Skin of body (tissue), 2 donors: Measurements from ENCODE around the gene HAPSTR1. TPM values are rescaled to one million over a fixed set of nuclear protein-coding genes. Genes with fewer than 3 reads are reported as not detected.
A peak's percentile ranks its signal among the peaks of the same experiment; 100 is the strongest.
"Not testable (repeated sequence)": the region's sequence is repeated elsewhere in the genome, so short reads cannot be mapped to it uniquely, and the experiment has no call there.

Source experiments
- DNase-seq: peaks from one replicate; lab custom pipeline; 2025; lab: John Stamatoyannopoulos, UW
- total RNA-seq: library from RNA; depleted of rRNA; stranded (reverse); fragments of >200 nt; gene quantifications from one replicate; pipeline ENCODE4 v1.2.3, GENCODE V29; 2014

HAPSTR1 gene
- total RNA-seq: 47.4 TPM

GRCh38 chr16:9090960-9091866, at the start of gene HAPSTR1:
TSS of gene HAPSTR1 (plus strand) at chr16:9091644. CDS start at chr16:9092045, 401 bp downstream.
- peak; percentile 100 for DNase-seq

DNA sequence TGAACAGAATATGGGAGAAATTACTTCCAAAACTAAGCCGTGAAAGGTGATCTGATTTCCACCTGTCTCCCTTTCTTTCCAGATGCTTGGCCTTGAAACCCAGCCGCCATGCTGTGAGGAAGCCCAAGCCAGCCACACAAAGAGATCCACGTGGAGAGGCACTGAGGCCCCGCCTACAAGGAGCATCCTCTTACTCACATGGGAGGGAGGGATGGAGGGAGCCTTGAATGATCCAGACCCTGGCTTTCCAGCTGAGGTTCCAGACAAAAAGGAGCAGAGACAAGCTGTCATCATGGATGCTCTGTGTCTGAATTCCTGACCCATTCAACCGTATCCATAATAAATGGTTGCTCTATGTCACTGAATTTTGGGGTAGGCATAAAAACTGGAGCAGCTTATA, 48.9 kb upstream of the HAPSTR1 start:
- DNase-seq: no peak

DNA sequence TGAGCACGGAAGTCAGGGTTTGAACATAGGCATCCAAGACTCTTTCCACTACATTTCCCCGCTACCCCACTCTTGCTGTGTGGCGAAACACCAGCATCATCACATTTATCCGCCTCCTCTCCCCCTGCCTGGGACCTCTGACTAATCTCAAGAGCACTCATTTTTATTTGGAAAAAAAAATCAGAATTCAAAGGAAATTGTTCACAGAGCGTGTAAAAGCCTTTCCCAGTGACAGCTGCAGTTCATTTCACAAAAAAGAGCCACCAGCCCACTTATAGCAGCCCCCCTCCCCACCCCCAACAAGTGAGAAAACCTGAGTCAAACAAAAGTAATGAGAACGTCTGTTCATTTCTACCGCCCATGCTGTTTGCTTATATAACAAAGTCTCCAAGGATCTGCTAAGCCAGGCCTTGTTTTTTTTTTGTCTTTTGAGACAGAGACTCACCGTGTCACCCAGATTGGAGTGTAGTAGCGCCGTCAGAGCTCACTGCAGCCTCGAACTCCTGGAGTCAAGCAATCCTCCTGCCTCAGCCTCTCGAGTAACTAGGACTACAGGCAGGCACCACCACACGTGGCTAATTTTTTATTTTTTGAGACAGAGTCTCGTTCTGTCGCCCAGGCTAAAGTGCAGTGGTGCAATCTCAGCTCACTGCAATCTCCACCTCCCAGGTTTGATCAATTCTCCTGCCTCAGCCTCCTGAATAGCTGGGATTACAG, 48.3 kb upstream of the HAPSTR1 start:
- no peak for DNase-seq

DNA sequence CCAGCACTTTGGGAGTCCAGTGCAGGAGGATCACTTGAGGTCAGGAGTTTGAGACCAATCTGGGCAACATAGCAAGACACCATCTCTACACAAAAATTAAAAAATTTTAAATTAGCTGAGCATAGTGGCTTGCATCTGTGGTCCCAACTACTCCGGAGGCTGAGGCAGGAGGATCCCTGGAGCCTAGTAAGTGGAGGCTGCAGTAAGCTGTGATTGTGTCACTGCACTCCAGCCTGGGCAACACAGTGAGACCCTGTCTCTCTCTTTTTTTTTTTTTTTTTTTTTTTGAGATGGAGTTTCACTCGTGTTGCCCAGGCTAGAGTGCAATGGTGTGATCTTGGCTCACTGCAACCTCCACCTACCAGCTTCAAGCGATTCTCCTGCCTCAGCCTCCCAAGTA, 45.9 kb upstream of the HAPSTR1 start:
- DNase-seq: not testable (repeated sequence)

DNA sequence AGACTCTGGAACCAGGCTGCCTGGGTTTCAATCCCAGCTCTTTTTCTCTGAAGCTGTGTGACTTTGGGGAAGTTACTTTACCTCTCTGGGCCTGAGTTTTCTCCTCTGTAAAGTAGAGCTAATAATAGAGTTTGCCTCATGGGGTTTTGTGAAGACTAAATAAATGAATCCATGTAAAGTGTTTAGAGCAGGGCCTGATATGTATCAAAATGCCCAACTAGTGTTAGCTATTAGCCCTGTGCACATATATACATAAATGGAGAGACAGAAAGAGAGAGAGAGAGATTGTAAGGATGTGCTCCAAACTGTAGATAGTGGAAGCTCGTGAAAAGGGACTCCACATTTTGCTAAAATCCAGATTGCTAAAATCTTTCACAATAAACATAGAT, 44.8 kb upstream of the HAPSTR1 start:
- no peak for DNase-seq

- peak; percentile 64 for DNase-seq
These were observed 43.6 kb upstream of the HAPSTR1 start for GRCh38 chr16:9047689-9048301.

DNA sequence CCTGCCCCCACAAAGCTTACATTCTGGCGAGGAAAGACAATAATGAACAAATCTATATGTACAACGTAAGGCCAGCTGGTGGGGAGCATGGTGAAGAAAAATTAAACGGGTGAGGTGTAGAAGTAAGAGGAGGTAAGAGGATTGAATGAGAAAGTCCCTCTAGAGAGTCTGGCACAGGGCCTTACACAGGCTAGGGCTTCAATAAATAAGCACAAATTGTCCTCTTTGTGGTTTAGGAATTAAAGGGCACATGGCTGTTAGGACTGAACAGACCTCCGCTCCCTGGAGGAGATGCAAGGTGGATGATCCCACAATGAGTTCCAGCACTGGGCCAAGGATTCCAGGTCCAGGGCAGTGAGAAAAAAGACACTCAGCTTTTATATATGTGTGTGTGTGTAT, 43.1 kb upstream of the HAPSTR1 start:
- DNase-seq: no peak

DNA sequence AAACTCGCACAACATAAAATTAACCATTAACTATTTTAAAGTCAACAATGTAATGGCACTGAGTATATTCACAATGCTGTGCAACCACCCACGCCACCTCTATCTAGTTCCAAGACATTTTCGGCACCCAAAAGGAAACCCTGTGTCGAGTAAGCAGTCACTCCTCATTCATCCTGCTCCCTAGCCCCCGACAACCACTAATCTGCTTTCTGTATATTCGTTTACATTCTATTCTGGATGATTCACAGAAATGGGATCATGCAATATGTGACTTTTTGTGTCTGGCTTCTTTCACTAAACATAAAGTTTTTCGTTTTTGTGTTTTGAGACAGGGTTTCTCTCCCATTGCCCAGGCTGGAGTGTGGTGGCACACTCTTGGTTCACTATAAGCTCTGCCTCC, 42.2 kb upstream of the HAPSTR1 start:
- no peak for DNase-seq

- DNase-seq: no peak
These were observed 41.2 kb upstream of the HAPSTR1 start for GRCh38 chr16:9050102-9050830.

- no peak for DNase-seq
These were observed 38.3 kb upstream of the HAPSTR1 start for GRCh38 chr16:9053006-9053601.

DNA sequence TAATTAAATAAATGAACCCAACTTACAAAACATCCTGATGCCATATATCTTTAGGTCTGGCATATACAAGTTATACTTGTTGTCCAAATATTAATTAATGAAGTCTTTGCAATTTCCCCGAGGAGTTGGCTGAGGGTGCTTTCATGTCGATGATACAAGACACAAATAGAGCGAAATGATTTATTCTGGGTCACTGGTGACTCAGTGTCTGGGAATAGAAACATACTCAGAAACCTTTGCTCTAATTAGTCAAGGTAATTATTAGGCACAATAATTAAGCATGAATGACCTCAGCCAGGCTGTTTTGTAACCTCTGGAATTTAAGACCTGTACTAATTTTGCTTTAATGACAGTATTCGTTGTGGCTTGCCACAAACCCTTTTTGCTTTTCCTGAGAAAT, 37.0 kb upstream of the HAPSTR1 start:
- no peak for DNase-seq

GRCh38 chr16:9055115-9055514, 36.3 kb upstream of the HAPSTR1 start:
- DNase-seq: no peak

GRCh38 chr16:9055661-9056060, 35.8 kb upstream of the HAPSTR1 start:
- DNase-seq: no peak

DNA sequence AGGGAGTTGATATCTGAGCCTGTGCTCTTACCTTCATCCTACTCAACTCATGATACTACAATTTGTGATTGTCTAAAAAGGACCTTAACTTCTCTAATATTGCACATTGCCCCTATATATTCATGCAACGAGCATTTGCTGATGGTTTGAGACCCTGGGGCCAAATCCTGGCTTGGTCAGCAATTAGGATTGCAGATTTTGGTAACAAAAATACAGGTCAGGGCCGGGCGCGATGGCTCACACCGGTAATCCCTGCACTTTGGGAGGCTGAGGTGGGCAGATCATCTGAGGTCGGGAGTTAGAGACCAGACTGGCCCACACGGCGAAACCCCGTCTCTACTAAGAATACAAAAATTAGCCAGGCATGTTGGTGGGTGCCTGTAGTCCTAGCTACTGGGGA, 35.4 kb upstream of the HAPSTR1 start:
- DNase-seq: no peak

DNA sequence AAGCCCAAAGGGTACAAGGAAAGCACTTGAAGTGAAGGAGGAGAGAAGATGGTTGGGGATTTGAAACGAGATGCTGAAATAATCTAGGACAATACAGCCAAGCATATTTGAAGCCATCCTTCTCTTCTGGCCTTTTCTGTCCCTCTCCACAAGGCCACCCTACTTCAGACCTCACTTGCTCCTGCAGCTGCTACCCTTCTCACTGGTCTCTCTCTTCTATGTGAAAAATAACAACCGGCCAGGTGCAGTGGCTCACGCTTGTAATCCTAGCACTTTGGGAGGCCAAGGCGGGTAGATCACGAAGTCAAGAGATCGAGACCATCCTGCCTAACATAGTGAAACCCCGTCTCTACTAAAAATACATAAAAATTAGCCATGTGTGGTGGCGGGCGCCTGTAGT, 33.2 kb upstream of the HAPSTR1 start:
- DNase-seq: no peak

- no peak for DNase-seq
These were observed 31.2 kb upstream of the HAPSTR1 start for GRCh38 chr16:9060225-9060624.

GRCh38 chr16:9061358-9061813, 30.1 kb upstream of the HAPSTR1 start:
- no peak for DNase-seq

- DNase-seq: no peak
These were observed 29.1 kb upstream of the HAPSTR1 start for GRCh38 chr16:9062301-9062700.

DNA sequence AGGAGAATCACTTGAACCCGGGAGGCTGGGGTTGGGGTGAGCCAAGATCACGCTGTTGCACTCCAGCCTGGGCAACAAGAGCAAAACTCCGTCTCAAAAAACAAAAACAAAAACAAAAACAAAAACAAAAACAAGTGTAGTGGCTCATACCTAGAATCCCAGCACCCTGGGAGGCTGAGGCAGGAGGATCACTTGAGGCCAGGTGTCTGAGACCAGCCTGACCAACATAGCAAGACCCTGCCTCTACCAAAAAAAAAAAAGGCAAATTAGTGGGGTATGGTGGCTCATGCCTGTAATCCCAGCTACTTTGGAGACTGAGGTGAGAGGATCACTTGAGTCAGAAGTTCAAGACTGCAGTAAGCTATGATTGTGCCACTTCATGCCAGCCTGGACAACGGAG, 26.4 kb upstream of the HAPSTR1 start:
- DNase-seq: no peak

GRCh38 chr16:9068886-9069285, 22.6 kb upstream of the HAPSTR1 start:
- no peak for DNase-seq

DNA sequence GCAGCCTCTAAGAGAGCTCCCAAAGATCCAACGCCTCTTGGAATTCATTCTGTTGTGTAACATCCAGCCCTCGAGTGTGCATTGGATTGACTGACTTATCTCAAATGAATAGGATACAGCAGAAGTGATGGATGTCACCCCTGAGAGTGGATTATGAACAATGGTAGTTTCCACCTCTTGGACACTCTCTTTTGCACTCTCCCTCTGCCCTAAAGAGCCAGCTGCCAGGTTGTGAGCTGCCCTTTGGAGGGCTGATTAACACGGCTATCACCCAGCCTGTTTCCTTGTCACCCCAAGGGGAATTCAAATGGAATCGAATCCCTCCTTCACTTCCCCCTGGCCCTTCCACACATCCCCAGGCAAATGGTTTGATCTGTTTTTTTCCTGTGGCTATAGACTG, 21.2 kb upstream of the HAPSTR1 start:
- no peak for DNase-seq
